Activated T-helper 2 cell treated with anti-CD3 and anti-CD28 coated beads, Interferon-gamma antibody, Interleukin-2, Interleukin-4, amounts not matched to agents 10 μg/mL and 5 μg/mL and 100 μg/mL, durations not matched to agents 14 hours and 24 hours and 36 hours (primary cell): Measurements from ENCODE around the gene HOXC12. TPM values are rescaled to one million over a fixed set of nuclear protein-coding genes. Genes with fewer than 3 reads are reported as not detected.

Source experiments
- DNase-seq: peaks from one replicate; pipeline ENCODE4 v3.0.0; 2021; ENCODE audit warnings: low spot score
- H3K27ac Mint-ChIP-seq: one replicate; pipeline ENCODE4 v1.8.0; 2021; ENCODE audit warnings: mixed read lengths
- H3K27me3 Mint-ChIP-seq: one replicate; pipeline ENCODE4 v1.8.0; 2021; ENCODE audit warnings: low read depth, mixed read lengths
- H3K36me3 Mint-ChIP-seq: one replicate; pipeline ENCODE4 v1.8.0; 2021; ENCODE audit warnings: low read depth, mixed read lengths
- H3K4me1 Mint-ChIP-seq: one replicate; pipeline ENCODE4 v1.8.0; 2021; ENCODE audit warnings: low read depth, mixed read lengths
- H3K4me3 Mint-ChIP-seq: one replicate; pipeline ENCODE4 v1.8.0; 2021; ENCODE audit warnings: low read depth, mild to moderate bottlenecking, moderate library complexity, mixed read lengths
- H3K9me3 Mint-ChIP-seq: one replicate; pipeline ENCODE4 v1.8.0; 2021; ENCODE audit warnings: mixed read lengths
- intact Hi-C: fragments of 100-400 bp; cut with micrococcal nuclease; formaldehyde crosslinking; loops from one replicate; pipeline ENCODE4 v1.15.1; 2023
- total RNA-seq: library from RNA; stranded (reverse); gene quantifications from 2 replicates; pipeline ENCODE4 v1.2.3, GENCODE V29; 2022

HOXC12 gene
- total RNA-seq, 1 donor from 2014 or later = not detected

- H3K27ac Mint-ChIP-seq = no peak overlapping the region
Measured at GRCh38 chr12:53973236-53974042, 18.7 kb downstream of the HOXC12 start.

GRCh38 chr12:53974084-53975063 lies 19.7 kb downstream of the HOXC12 start, which contains the start of gene HOTAIR:
TSS of gene HOTAIR (minus strand) at chr12:53974954.
- H3K9me3 Mint-ChIP-seq = no peaks in the 10 kb centered on the region
- intact Hi-C loops = loop anchor here (5.0 kb wide), 1 partner anchor 37 kb away; the partner anchor contains the start of gene HOXC13
- H3K36me3 Mint-ChIP-seq = peaks cover 2% of the 10 kb centered on the region
- peak within 1 kb of the TSS; percentile 50 for H3K27ac Mint-ChIP-seq
- peaks cover 81% of the 10 kb centered on the region for H3K27me3 Mint-ChIP-seq
- H3K4me3 Mint-ChIP-seq = no peak within 1 kb of the TSS
- peaks cover 6% of the 10 kb centered on the region for H3K4me1 Mint-ChIP-seq
- DNase-seq = no peak

More at GRCh38 chr12:53973236-53974042, 18.7 kb downstream of the HOXC12 start:
- no peak for DNase-seq
- H3K36me3 Mint-ChIP-seq = peaks cover 2% of the 10 kb centered on the region
- intact Hi-C loops = loop anchor here (5.0 kb wide), 1 partner anchor 36 kb away; the partner anchor contains the start of gene HOXC13
- no peaks in the 10 kb centered on the region for H3K9me3 Mint-ChIP-seq
- peaks cover 6% of the 10 kb centered on the region for H3K4me1 Mint-ChIP-seq
- peaks cover 80% of the 10 kb centered on the region for H3K27me3 Mint-ChIP-seq
- H3K4me3 Mint-ChIP-seq = no peak overlapping the region

- intact Hi-C loops = no loop called here
- no peaks in the 10 kb centered on the region for H3K9me3 Mint-ChIP-seq
- no peak overlapping the region for H3K27ac Mint-ChIP-seq
- peaks cover 81% of the 10 kb centered on the region for H3K27me3 Mint-ChIP-seq
- no peak for DNase-seq
- peaks cover 6% of the 10 kb centered on the region for H3K4me1 Mint-ChIP-seq
- peaks cover 2% of the 10 kb centered on the region for H3K36me3 Mint-ChIP-seq
- no peak overlapping the region for H3K4me3 Mint-ChIP-seq
Measured at GRCh38 chr12:53975064-53975471, 20.4 kb downstream of the HOXC12 start.

- Mint-ChIP-seq H3K4me1 (peaks cover 6% of the 10 kb centered on the region), H3K27ac (peak overlapping the region; percentile 50), H3K36me3 (peaks cover 2% of the 10 kb centered on the region), H3K27me3 (peaks cover 84% of the 10 kb centered on the region), H3K9me3 (no peaks in the 10 kb centered on the region), H3K4me3 (no peak overlapping the region)
- no peak for DNase-seq
- intact Hi-C loops = no loop called here
Measured at GRCh38 chr12:53975479-53976152, 20.9 kb downstream of the HOXC12 start.

GRCh38 chr12:53976172-53976822 lies 21.6 kb downstream of the HOXC12 start:
- DNase-seq = no peak
- Mint-ChIP-seq H3K4me3 (no peak overlapping the region), H3K27ac (no peak overlapping the region), H3K27me3 (peaks cover 84% of the 10 kb centered on the region), H3K36me3 (peaks cover 2% of the 10 kb centered on the region), H3K9me3 (no peaks in the 10 kb centered on the region), H3K4me1 (peaks cover 6% of the 10 kb centered on the region)
- intact Hi-C loops = no loop called here

GRCh38 chr12:53976823-53977595 lies 22.3 kb downstream of the HOXC12 start:
- Mint-ChIP-seq H3K4me1 (peaks cover 6% of the 10 kb centered on the region), H3K4me3 (no peak overlapping the region), H3K27ac (no peak overlapping the region), H3K9me3 (no peaks in the 10 kb centered on the region), H3K36me3 (peaks cover 2% of the 10 kb centered on the region), H3K27me3 (peaks cover 84% of the 10 kb centered on the region)
- DNase-seq = no peak
- intact Hi-C loops = no loop called here

GRCh38 chr12:53977596-53978445 lies 23.1 kb downstream of the HOXC12 start:
- no peak overlapping the region for H3K4me3 Mint-ChIP-seq
- H3K9me3 Mint-ChIP-seq = no peaks in the 10 kb centered on the region
- no peak overlapping the region for H3K27ac Mint-ChIP-seq
- DNase-seq = no peak
- peaks cover 6% of the 10 kb centered on the region for H3K4me1 Mint-ChIP-seq
- peaks cover 2% of the 10 kb centered on the region for H3K36me3 Mint-ChIP-seq
- H3K27me3 Mint-ChIP-seq = peaks cover 83% of the 10 kb centered on the region
- intact Hi-C loops = loop anchor here (2.0 kb wide), 1 partner anchor 17 kb away; no protein-coding TSS in a partner anchor

GRCh38 chr12:53978477-53979356 lies 24.0 kb downstream of the HOXC12 start:
- intact Hi-C loops = loop anchor here (2.0 kb wide), 1 partner anchor 18 kb away; no protein-coding TSS in a partner anchor
- no peak overlapping the region for H3K27ac Mint-ChIP-seq
- H3K36me3 Mint-ChIP-seq = no peaks in the 10 kb centered on the region
- H3K4me1 Mint-ChIP-seq = peaks cover 3% of the 10 kb centered on the region
- H3K9me3 Mint-ChIP-seq = no peaks in the 10 kb centered on the region
- no peak for DNase-seq
- peaks cover 85% of the 10 kb centered on the region for H3K27me3 Mint-ChIP-seq
- no peak overlapping the region for H3K4me3 Mint-ChIP-seq

- Mint-ChIP-seq H3K9me3 (no peaks in the 10 kb centered on the region), H3K36me3 (no peaks in the 10 kb centered on the region), H3K27me3 (peaks cover 88% of the 10 kb centered on the region), H3K4me1 (peaks cover 4% of the 10 kb centered on the region), H3K27ac (no peak overlapping the region), H3K4me3 (no peak overlapping the region)
- intact Hi-C loops = no loop called here
- no peak for DNase-seq
Measured at GRCh38 chr12:53980104-53980801, 25.6 kb downstream of the HOXC12 start.
